Hindlimb muscle (tissue), 1 donor: ENCODE measurements around the gene CASZ1. TPM values are rescaled to one million over a fixed set of nuclear protein-coding genes. Genes with fewer than 3 reads are reported as not detected.

Experiments
- DNase-seq: peaks from one replicate; pipeline ENCODE4 v3.0.0-alpha.2; 2013
- polyA plus RNA-seq: library from polyadenylated mRNA; unstranded; fragments of 120-200 nt; gene quantifications from one replicate; pipeline ENCODE4 v1.2.1, GENCODE V29; 2013; ENCODE audit not compliant: insufficient read length

CASZ1 gene
- polyA plus RNA-seq, 1 donor = 82.9 TPM

DNA sequence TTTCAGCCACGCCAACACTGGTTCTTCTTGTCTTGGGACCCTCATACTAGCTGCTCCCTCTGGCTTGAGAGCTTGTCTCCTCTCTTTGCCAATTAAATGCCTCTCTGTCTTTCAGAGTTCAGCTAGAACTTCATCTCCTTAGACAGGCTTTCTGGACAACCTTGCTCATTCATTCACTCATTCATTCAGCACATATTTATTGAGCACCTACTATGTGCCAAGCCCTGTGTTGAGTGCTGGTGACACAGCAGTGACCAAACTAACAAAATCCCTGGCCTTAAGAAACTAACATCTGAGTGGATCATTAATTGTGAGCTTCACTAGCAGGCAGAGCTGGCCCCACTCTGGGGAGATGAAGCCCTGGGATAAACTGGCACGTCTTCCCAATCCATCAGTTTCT, 24.9 kb upstream of the CASZ1 start:
- DNase-seq = no peak

DNA sequence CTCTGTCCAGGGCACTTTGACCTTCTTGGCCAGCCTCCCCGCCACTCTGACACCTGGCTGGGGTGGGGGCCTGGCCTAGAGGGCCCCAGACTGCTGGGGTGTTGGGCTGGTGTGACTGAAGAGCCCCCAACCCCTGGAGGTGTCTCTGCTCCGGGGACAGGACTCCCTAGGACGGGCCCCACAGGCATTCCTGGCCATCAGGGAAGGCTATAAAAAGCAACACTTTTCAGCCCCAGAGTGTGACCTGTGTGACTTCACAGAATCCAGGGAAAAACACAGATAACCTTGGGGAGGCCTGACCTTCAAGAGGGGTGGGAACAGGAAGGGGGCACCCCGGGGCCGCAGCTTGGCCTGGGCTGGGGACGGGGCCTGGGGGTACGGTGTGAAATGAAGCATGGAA, 24.0 kb upstream of the CASZ1 start:
- DNase-seq = no peak

DNA sequence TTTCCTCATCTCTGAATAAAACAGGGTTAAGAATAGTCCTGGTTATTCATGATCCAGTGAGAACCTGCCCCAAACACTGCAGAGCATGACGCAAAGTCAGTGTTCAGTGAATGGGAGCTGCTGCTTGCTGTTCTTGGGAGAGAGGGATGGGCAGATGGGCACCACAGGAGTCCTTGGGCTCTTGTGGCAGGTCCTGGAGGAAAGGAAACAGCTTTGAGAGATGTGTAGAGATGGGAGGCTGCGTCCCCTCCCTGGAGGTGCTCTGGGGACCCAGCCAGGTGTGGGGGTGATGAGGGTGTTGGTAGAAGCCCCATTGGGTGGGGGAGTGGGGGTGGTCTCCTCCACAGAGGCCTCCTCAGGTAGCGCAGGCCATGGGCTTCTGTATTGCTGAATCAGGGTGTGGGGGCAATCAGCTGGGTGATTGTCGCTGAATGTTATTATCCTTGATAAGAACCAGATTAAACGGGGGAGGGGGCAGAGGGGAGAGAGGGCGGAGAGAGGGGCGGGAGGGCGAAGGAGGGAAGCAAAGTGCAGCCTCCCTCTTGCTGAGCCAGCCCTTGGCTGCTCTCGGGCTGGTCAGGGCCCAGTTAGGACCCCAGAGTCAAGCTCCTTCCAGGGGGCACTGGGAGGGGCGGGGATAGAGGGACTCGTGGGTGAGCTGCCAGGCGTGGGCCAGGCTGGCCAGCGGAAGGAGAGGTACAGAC, 22.9 kb upstream of the CASZ1 start:
- DNase-seq = no peak

DNA sequence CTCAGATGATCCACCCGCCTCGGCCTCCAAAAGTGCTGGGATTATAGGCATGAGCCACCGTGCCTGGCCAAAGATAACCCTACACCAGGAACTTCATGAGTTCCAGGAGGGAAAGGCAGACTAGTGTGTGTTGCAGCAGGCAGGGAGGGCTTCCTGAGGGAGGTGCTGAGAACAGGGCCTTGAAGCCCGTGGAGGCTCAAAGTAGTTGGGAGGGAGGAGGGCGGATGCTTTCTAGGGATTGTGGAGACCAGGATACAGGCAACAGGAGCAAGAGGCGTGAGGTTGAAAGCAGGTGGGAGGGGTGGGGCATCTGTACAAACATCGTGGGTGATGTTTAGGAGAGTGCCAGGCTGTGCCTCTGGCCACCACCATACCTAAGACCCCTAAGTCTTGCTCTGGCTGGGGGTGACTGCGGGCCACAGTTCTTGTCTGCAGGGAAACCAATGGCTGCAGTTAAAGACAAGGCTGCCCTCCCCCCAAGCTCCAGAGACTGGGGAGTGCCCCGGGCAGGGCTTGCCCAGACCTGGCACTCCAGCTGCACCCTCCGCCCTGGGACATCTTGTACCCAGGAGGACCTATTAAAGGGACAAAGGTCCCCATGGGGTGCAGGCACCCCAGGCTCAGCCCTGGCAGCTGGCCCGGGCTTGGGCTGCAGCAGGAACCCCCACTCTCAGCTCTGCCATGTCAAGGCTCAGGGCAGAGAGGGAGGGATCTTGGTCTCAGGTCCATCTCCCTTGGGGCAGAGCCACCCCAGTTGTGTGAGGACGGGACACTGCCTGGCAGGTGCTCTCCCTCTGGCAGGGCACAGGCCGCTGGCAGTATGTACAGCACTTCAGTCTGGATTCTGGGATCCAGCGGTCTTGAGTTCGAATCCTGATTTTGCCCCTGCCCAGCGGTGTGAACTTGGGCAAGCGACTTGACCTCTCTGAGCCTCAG, 22.1 kb upstream of the CASZ1 start:
- no peak for DNase-seq

DNA sequence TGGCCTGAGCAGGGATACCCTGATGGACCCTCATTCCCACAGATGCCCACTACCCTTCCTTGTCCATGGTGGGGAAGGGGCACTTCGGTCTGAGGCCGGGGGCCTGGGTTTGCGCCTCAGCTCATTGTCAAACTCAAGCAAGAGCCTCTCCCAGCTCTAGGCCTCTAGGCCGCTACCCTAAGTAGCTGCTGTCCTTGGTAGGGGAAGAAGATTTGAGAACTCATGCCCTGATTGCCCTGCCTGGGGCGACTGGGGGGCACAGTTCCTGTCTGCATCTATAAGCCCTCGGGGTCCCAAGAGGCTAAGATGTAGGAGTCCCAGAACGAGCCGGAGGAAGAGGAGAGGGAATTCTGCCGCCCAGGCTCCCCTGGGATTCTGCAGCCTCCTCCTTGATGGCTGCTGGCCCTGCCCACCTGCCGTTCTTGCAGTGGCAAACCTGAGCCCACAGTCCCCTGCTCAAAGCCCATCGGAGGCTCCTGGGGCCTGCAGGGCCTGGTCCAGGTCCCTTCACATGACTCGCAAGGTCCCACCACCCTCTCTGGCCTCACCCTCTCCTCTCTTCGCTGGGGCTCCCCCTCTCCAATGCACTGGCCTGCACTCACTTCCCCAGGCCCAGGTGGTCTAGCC, 20.4 kb upstream of the CASZ1 start:
- DNase-seq = no peak

DNA sequence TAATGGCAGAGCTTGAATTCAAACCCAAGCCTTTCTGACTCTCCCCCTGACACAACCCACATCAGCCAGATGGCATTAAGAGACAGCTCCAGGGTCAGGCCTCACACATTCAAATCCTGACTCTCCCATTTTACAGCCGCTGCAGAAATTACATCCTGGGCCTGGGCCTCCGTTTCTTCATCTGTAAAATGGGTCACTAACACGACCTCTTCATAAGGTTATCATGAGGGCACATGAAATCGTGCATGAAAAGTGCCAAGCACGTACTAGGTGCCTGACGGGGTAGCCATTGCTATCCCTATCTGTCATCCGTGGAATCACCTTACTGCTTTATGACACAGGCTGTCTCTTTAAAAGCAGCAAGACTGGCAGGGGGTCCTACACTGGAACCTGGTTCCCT, 19.8 kb upstream of the CASZ1 start:
- DNase-seq = no peak

DNA sequence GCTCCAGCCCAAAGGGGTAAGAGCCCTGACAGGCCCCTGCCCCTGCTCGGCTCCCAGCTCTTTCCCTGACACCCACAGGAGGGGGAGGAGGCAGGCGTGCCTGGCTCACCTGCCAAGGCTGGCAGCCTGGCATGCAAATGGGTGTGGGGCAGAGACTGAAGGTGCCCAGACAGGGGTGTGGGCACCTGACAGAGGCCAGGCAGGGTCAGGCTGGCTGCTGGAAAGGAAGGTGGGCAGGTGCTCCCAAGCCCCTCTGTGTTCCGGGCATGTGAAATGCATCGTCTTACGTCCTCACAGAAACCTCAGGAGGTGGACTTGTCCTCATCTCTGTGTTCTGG, 19.4 kb upstream of the CASZ1 start:
- DNase-seq = no peak

DNA sequence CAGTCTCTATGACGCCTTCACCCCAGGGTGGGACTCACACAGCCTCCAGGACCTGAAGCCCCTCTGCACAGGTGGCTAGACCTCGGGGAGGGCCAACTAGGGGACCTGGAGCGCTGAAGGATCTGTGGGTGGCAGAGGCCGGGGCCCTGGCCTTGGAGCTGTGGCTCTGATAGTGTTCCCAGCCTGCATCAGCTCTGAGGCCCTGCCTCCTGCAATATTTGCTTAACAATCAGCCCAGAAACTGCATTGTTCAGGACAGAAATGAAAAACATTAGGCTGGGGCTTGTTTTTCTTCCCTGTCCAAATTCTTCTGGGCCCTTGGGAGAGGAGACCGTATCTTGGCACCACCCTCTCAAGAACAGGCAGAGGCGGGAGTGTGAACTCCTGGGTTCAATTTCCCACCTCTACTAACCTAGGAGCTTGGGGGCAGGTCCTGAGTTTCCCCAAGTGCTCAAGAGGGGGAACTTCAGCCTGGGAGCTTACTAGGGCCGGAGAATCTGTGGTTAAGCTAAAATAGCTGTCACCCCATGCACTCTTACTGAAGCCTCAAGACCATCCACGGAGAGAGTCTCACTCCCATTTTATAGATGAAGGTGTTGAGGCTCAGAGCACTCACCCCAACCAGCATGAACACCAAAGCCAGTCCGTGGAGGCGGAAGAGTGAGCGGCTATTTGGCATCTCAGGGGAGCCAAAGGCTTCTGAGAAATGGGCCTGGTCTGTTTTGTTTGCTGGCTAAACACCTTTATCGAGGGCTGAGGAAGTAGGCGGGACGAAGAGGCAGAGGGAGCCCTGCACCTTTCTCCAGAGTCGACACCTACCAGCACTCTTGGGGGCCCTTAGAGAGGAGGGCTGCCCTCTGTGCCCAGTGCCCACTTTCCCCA, 18.8 kb upstream of the CASZ1 start:
- DNase-seq = no peak

DNA sequence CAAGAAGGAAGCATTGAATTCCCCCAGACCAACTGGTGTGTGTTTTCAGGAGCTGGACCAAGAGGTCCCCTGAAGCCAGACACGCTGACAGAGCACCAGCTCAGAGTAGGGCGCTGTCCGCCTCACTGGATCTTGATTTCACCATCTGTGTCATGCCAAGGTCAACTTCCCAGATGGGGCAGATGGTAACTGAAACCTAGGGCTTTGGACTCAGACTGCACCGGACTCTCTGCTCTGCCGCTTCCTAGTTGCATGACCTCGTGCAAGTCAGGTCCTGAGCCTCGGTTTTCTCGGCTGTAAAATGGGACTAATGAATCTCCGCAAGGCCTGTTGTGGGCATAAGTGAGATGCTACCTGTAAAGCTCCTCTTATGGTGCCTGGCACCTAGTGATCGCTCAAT, 17.9 kb upstream of the CASZ1 start:
- no peak for DNase-seq

DNA sequence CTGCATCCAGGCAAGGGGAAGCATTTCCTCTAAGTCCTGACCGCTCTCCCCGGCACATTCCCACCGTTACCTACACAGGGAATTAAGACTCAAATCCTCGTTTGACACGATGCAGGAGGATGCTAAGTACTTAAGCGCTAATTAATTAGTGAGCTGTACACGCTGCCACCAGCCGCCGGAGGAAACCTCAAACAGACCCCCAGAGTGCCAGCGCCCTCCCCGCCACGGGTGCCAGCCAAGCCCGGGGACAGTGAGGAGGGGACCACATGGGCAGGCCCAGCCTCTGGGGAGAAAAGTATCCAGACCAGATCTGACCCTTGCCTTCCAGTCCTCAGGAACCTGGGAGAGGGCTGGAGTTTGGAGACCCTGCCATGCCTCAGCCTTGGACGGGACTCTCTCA, 17.4 kb upstream of the CASZ1 start:
- no peak for DNase-seq

DNA sequence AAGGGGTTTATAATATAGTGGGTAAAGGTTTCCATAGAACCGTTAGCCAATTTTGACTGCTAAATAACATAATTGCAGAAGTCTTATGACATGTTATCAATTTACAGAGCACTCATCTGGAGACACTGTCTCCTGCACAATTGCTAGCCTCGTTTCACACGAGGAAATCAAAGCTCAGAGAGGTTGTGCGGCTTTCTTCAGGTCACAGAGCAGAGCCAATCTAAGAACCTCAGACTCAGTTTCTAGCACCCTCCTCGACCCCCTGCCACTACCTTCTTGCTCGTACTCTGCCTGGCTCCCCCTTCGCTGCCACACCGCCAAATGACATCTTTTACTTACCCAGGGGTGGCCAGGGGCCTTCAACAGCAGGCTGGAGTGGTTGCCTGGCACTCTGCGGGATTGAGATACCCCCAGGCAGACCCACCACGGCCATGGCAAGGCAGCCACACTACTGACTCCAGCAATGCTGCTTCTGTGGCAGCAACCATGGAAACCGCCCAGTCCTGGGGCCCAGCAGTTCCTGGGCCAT, 16.0 kb upstream of the CASZ1 start:
- no peak for DNase-seq

DNA sequence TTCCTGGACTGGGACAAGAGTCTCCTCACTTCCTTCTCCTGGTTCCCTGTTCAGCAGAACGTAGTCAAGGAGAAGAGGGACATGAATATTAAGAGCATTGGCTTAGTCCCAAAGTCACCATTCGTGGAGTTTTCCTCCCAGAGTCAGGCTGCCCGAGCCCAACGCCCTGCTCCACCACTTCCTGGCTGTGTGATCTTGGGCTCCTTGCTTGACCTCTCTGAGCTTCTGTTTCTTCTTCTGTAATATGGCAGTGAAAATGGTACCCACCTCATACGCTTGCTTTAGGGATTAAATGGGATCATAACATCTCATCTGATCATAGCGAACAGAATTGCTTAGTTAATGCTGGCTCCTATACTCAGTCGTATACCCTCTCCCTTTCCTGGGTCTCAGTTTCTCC, 12.0 kb upstream of the CASZ1 start:
- DNase-seq = no peak

DNA sequence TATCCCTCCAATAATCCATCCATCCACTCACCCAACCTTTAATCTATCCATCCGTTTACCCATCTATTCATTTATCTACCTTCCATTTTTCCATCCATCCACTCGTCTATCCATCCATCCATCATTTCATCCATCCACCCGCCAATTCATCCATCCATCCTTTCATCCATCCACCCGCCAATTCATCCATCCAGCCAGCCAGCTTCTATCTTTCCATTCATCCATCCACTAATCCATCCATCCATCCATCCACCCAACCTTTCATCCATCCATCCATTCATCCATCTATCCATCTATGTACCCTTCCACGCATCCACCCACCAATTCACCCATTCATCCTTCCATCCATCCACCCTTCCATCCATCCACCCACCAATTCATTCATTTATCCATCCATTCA, 10.5 kb upstream of the CASZ1 start:
- DNase-seq = no peak

DNA sequence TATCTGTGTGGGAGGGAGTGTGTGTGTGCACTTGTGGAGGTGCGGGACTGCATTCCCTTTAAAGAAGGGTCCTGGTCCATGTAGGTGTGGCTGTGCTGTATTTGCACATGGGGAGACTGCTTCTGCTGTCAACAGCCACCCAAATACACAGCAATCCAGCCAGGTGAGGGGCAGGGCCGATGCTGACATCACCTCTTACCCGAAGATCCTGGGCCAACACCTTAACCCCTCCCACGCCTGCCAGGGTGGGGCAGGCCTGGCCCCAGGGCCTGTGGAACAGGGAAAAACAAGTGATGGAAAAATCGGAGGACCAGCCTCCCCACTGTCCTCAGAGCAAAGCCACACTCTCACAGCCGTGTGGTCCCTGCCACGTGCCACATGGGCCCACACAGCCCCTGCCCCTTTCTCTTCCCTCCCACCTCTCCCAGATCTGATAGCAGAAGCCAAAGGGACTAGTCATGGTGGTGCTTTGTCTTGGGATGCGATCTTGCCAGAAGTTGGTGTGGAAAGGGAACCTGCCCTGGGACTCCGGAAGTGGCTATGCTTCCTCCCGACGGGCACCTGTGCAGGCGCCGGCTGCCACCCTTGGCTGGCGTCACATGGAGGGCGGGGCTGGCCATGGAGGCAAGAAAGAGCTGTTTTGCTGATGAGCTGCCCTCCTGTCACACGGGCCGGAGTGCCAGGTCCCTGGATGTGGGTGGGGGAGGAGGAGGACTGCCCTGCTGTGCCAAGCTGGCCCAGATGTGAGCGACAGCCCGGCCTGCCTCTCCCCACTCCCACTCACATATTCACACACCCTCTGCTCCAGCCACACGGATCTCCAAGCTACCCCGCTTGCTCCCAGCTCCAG, 7.8 kb upstream of the CASZ1 start:
- no peak for DNase-seq

DNA sequence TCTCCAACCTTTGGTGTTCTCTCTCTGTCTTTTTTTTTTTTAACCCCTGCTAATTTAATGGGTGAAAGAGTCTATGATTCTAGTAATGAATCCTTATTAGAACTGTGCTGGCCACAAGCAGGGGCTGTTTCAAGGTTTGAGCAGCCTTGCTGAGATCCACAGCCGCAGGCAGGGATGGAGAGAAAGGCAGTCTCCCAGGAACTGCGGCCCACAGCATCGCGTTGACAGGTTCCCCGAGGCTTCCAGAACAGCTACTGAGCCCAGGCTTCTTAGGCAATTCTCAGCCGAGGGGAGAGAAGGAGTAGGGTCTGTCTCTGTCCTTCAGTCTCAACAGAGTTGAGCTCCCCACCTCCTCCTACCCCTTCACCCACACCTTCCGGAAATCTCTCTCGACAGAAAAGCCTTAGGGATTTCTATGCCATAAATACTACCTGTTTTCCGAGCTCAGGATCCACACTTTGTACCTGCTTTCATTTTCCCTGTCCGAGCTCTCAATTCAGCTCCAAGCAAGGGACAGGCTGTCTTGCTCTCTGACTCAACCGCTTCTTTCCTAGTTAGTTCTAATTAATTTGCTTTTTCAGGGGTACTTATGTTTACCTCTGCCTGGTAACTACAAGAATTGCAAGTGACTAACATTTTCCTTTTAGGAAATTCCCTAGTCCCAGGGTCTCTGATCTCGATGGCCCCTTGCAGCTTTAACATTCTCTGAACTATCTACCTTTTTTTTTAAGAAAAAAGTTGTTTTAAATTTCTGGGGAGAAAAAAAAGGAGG, 6.7 kb upstream of the CASZ1 start:
- DNase-seq = no peak

DNA sequence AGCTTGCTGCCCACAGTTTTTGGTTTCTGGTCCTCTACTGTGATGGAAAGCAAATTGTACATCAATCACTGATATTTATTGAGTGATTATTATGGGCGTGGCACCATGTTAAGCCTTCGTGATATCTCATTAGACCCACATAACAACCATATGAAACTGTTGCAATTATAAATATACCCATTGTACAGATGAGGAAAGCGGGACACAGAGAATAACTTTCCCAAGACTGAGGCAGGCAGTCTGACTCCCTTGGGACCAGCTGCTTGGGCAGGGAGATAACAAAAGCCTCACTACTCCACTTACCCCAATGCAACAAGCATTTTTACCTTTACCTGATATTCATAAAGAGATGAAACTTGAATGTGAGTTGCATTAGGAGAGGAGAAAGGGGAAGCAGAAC, 4.3 kb upstream of the CASZ1 start:
- DNase-seq = no peak

DNA sequence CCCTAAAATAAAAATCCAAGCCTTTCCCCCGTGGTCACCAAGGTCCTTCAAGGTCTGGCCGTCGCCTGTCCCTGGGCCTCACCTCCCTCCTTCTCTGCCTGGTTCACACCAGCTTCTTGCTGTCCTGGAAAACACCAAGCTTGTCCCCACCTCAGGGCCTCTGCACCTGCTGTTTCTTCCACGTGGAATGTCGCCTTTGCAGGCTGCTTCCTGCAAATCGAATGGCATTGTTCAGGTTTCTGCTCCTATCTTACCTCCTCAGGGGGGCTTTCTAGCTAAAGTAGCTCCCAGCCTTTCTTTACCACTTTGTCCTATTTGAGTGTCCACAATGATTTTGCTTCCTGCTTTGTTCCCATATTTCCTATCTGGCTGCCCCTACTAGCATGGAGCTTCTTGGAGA, 3.3 kb upstream of the CASZ1 start:
- DNase-seq = no peak

DNA sequence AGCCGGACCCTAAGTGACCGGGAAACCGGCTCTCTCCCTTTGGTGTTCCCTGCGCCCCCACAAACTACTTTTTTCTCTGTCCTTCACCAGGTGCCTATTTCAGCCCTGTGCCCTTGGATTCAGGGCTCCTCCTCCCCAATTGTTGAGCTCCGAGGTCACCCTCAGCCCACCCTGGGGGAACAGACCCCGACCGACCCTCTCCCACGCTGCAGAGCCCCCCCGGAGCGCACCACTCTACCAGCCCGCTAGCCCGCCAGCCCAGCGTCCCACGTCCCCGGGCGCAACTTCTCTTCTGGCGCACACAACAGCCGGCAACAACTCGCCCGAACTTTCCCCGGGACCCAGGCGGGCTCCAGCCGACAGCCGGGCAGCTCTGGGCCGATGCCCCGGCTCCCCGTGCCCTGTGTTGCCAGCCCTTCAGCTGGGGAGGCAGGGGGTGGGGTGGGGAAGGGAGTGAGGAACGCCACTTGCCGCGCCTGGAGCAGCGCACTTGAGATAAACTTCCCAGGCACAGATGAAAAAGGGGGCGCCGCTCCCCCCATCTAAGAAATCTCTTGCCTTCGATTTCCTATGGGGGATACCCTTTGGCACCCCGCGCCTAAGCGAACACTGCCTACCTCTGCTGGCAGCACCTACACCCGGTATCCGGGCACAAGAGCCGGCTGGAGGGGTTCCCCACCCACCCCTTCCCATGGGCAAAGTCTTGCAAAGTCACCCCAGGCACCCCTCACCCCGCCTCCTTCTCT, 997 bp downstream of the CASZ1 start:
- DNase-seq = no peak

DNA sequence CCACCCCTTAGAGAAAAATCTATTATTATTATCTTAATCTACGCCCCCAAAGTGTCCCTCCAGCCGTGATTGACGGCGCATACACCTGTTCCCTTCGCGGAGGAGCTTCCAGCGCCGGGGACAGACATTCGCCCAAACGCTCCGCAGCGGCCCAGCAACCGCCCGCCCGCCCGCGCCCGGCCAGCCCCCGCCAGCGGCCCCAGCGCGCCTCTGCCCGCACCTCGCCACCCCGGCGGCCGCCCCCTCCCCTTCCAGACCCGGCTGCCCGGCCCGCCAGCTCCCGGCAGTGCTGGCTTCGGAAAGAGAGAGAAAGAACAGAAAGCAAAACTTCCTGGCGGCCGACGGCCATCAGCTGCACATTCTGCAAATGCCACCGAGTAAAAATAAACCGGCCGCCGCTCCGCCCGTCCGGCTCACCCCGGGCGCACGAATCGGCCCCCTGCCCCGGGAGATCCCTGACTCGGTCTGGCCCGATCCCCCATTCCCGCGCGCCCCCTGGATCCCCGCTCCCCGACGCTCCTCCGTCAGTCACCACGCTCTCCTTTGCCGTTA, 1.6 kb downstream of the CASZ1 start:
- no peak for DNase-seq
